ENCODE results near the gene COQ7. TPM values are rescaled to one million over a fixed set of nuclear protein-coding genes. Genes with fewer than 3 reads are reported as not detected.

COQ7 gene
- total and polyA plus RNA-seq, 2 of the 4 experiments (the other 2 are of a cell fraction), result 10.9 to 13.6 TPM

- H3K4me1 ChIP-seq (ENCODE audit: control insufficient read depth, insufficient read depth, low read length), result peaks cover 2% of the 10 kb centered on the region; the same call in 1 of the 2 replicates
- no CpG with 5 or more reads among the region's 3 CpGs for WGBS, 2 experiments (ENCODE audit: extremely low coverage in 2 of 2, insufficient read length in 1 of 2)
- H3K79me1 ChIP-seq (ENCODE audit: low read depth in 1 of 2, low read length in 2 of 2), result no peaks in the 10 kb centered on the region
- H2AFZ ChIP-seq (replicated peaks; ENCODE audit: low read length, poor library complexity), result no peak overlapping the region
- no peak overlapping the region for H3K4me3 ChIP-seq (ENCODE audit: insufficient read depth, low read depth, low read length)
- TF ChIP-seq NFE2L2 (IDR thresholded peaks at IDR 0.05; ENCODE audit: low read depth, low read length) (no peak), SMC3 (IDR thresholded peaks at IDR 0.05; ENCODE audit: low read depth, low read length) (no peak), CHD1 (IDR thresholded peaks at IDR 0.05; ENCODE audit: low read depth, low read length) (no peak), POLR2A (IDR thresholded peaks at IDR 0.05; ENCODE audit: low read depth, low read length) (no peak), CTCF (conservative IDR thresholded peaks at IDR 0.05; ENCODE audit: low read depth, low read length) (no peak), FOS (IDR thresholded peaks at IDR 0.05; ENCODE audit: low read depth, low read length) (no peak), MAFK (IDR thresholded peaks at IDR 0.05; ENCODE audit: low read depth, low read length) (no peak), RFX5 (IDR thresholded peaks at IDR 0.05; ENCODE audit: low read depth, low read length) (no peak)
- no peaks in the 10 kb centered on the region for H3K9me1 ChIP-seq (ENCODE audit: insufficient read depth, low read length)
- dilution Hi-C loops (cut with HindIII; ENCODE audit: low sequenced_read_pairs, unreplicated experiment) (no loop called here), intact Hi-C loops (cut with micrococcal nuclease) (no loop called here), in situ Hi-C loops (cut with MboI; ENCODE audit: low sequenced_read_pairs) (no loop called here)
- no TSS peak for BruUV-seq (replicated peaks)
- H3K27me3 ChIP-seq (ENCODE audit: control insufficient read depth, insufficient read depth, low read length), result no peaks in the 10 kb centered on the region
- H4K91ac ChIP-seq (ENCODE audit: insufficient read depth, low read depth, low read length), result no peak overlapping the region
- no peak overlapping the region for H2AK9ac ChIP-seq (replicated peaks; ENCODE audit: low read depth, low read length, poor library complexity)
- ATAC-seq (ENCODE audit: low read depth), result no peak
- no peak overlapping the region for H2BK15ac ChIP-seq (ENCODE audit: low read depth, low read length)
- no peak overlapping the region for H3K4ac ChIP-seq (ENCODE audit: low read depth, low read length)
- H3K9me3 ChIP-seq (ENCODE audit: control insufficient read depth, insufficient read depth, low read length), result no peaks in the 10 kb centered on the region
- H3K36me3 ChIP-seq (ENCODE audit: control insufficient read depth, insufficient read depth, low read length), result no peaks in the 10 kb centered on the region
- H3K4me2 ChIP-seq (ENCODE audit: low read depth, low read length), result no peak overlapping the region
- no peak overlapping the region for H2BK120ac ChIP-seq (ENCODE audit: low read depth, low read length)
- H3K23ac ChIP-seq (ENCODE audit: low read depth, low read length), result no peak overlapping the region
- CTCF ChIA-PET, result interaction anchor here (1.2 kb wide), 1 partner anchor 101 kb away, joined by 3 read pairs; the partner anchor contains the start of gene TMC7
- no peak overlapping the region for H4K5ac ChIP-seq (ENCODE audit: low read depth, low read length)
- no peak overlapping the region for H2AK5ac ChIP-seq (ENCODE audit: low read depth, low read length)
- H3K9ac ChIP-seq (ENCODE audit: low read depth, low read length), result no peak overlapping the region
- no peak overlapping the region for H3K18ac ChIP-seq (ENCODE audit: low read depth, low read length)
- DNase-seq, result no peak
- H4K8ac ChIP-seq (ENCODE audit: low read depth in 2 of 2, low read length in 2 of 2), result no peak overlapping the region
- H2BK20ac ChIP-seq (ENCODE audit: low read depth, low read length), result no peak overlapping the region
- no peak overlapping the region for H3K27ac ChIP-seq (ENCODE audit: insufficient read depth, low read length)
- H3K56ac ChIP-seq (ENCODE audit: extremely low read depth, insufficient read depth, low read length), result no peak overlapping the region
- no peaks in the 10 kb centered on the region for H4K20me1 ChIP-seq (ENCODE audit: insufficient read depth, low read length)
- POLR2A ChIA-PET (ENCODE audit: unreplicated experiment), result no interaction called here
- no peak overlapping the region for H2BK5ac ChIP-seq (ENCODE audit: low read depth, low read length, poor library complexity, severe bottlenecking)
- H3K14ac ChIP-seq (replicated peaks; ENCODE audit: low read depth, low read length), result no peak overlapping the region
Observed at GRCh38 chr16:19084139-19084538, 16.7 kb downstream of the COQ7 start.
